Ishikawa (cell line): Measurements from ENCODE around the gene SYT6.
A peak's percentile ranks its signal among the peaks of the same experiment; 100 is the strongest.

ENCODE experiments used
- CEBPB ChIP-seq: IDR thresholded peaks from 2 replicates; pipeline ENCODE4 v1.6.1; 2012
- CREB1 ChIP-seq: IDR thresholded peaks from 2 replicates; pipeline ENCODE4 v1.6.1; 2012; ENCODE audit warnings: low read depth
- EGR1 ChIP-seq: IDR thresholded peaks from 2 replicates; pipeline ENCODE4 v1.6.1; 2012
- EP300 ChIP-seq: IDR thresholded peaks from 2 replicates; pipeline ENCODE4 v1.6.1; 2012; ENCODE audit warnings: borderline replicate concordance
- FOXM1 ChIP-seq: IDR thresholded peaks from 2 replicates; pipeline ENCODE4 v1.6.1; 2012; ENCODE audit warnings: low read depth, borderline replicate concordance
- MAX ChIP-seq: IDR thresholded peaks from 2 replicates; pipeline ENCODE4 v1.6.1; 2012
- NFIC ChIP-seq: IDR thresholded peaks from 2 replicates; pipeline ENCODE4 v1.6.1; 2012
- RAD21 ChIP-seq: IDR thresholded peaks from 2 replicates; pipeline ENCODE4 v1.6.1; 2012; ENCODE audit warnings: low read depth
- REST ChIP-seq: IDR thresholded peaks from 2 replicates; pipeline ENCODE4 v1.6.1; 2012; ENCODE audit warnings: low read depth, mild to moderate bottlenecking
- TAF1 ChIP-seq: IDR thresholded peaks from 2 replicates; pipeline ENCODE4 v1.6.1; 2012; ENCODE audit warnings: low read depth, mild to moderate bottlenecking
- TCF12 ChIP-seq: IDR thresholded peaks from 2 replicates; pipeline ENCODE4 v1.6.1; 2012; ENCODE audit warnings: low read depth
- TEAD4 ChIP-seq: IDR thresholded peaks from 2 replicates; pipeline ENCODE4 v1.6.1; 2012
- USF1 ChIP-seq: IDR thresholded peaks from 2 replicates; pipeline ENCODE4 v1.6.1; 2012
- YY1 ChIP-seq: IDR thresholded peaks from 2 replicates; pipeline ENCODE4 v1.6.1; 2012; ENCODE audit warnings: low read depth
- ZBTB7A ChIP-seq: IDR thresholded peaks from 2 replicates; pipeline ENCODE4 v1.6.1; 2012; ENCODE audit warnings: low read depth

The SYT6 gene

GRCh38 chr1:114155706-114156105 lies 2.0 kb upstream of the SYT6 start:
- no peak for TF ChIP-seq CEBPB
- no peak for TF ChIP-seq YY1
- TF ChIP-seq EGR1, result no peak
- TF ChIP-seq RAD21, result no peak
- no peak for TF ChIP-seq TEAD4
- no peak for TF ChIP-seq TCF12
- no peak for TF ChIP-seq FOXM1
- TF ChIP-seq REST, result no peak
- no peak for TF ChIP-seq TAF1
- no peak for TF ChIP-seq MAX
- no peak for TF ChIP-seq EP300
- no peak for TF ChIP-seq USF1
- no peak for TF ChIP-seq NFIC
- no peak for TF ChIP-seq CREB1
- TF ChIP-seq ZBTB7A, result no peak

- TF ChIP-seq CEBPB (no peak), TCF12 (no peak), ZBTB7A (peak; percentile 85; the same call in 1 of the 2 replicates), REST (peak; percentile 94)
Observed at GRCh38 chr1:114154963-114155322, 1.3 kb upstream of the SYT6 start.

GRCh38 chr1:114154146-114154962 lies 685 bp upstream of the SYT6 start:
- TF ChIP-seq TAF1, result no peak
- no peak for TF ChIP-seq EP300
- no peak for TF ChIP-seq CEBPB

GRCh38 chr1:114152508-114153260 lies 985 bp downstream of the SYT6 start:
- TF ChIP-seq CREB1, result no peak
- TF ChIP-seq ZBTB7A, result peak; percentile 58; the same call in 1 of the 2 replicates
- no peak for TF ChIP-seq YY1
- no peak for TF ChIP-seq TEAD4
- TF ChIP-seq TAF1, result no peak
- no peak for TF ChIP-seq USF1

GRCh38 chr1:114152089-114152507 lies 1.6 kb downstream of the SYT6 start:
- no peak for TF ChIP-seq EP300
- TF ChIP-seq EGR1, result no peak
- TF ChIP-seq ZBTB7A, result no peak
- TF ChIP-seq USF1, result no peak
- TF ChIP-seq CREB1, result no peak
- TF ChIP-seq MAX, result no peak
- TF ChIP-seq RAD21, result no peak
- TF ChIP-seq YY1, result no peak
- no peak for TF ChIP-seq CEBPB

GRCh38 chr1:114150016-114150415 lies 3.7 kb downstream of the SYT6 start:
- no peak for TF ChIP-seq YY1
- TF ChIP-seq TEAD4, result no peak
- TF ChIP-seq ZBTB7A, result no peak
- TF ChIP-seq RAD21, result no peak
